Loucy (cell line): ENCODE data around the gene PSMA6.

ENCODE experiments used
- H2AFZ ChIP-seq: fragments of 200-600 bp; sonication (generic); 2 replicates; pipeline ENCODE4 v1.6.0; 2016; ENCODE audit warnings: antibody characterized with exemption, mild to moderate bottlenecking, low read length, moderate library complexity
- H3F3A ChIP-seq: fragments of 200-600 bp; 2 replicates; pipeline ENCODE4 v1.6.0; 2016; ENCODE audit warnings: antibody characterized with exemption, low read depth, mild to moderate bottlenecking
- H3K27me3 ChIP-seq: fragments of 200-600 bp; sonication (generic); 2 replicates; pipeline ENCODE4 v1.6.1; 2014; ENCODE audit warnings: low read length, mild to moderate bottlenecking; ENCODE audit not compliant: insufficient read depth, poor library complexity, severe bottlenecking
- H3K36me3 ChIP-seq: fragments of 200-600 bp; sonication (generic); 2 replicates; pipeline ENCODE4 v1.6.1; 2016; ENCODE audit warnings: low read length; ENCODE audit not compliant: insufficient read depth
- H3K4me1 ChIP-seq: fragments of 200-600 bp; sonication (generic); 2 replicates; pipeline ENCODE4 v1.5.1; 2014; ENCODE audit warnings: low read length, mild to moderate bottlenecking; ENCODE audit not compliant: insufficient read depth, poor library complexity, severe bottlenecking
- H3K4me2 ChIP-seq: fragments of 200-600 bp; sonication (generic); 2 replicates; pipeline ENCODE4 v1.6.0; 2014; ENCODE audit warnings: antibody characterized with exemption, low read length, low read depth, mild to moderate bottlenecking; ENCODE audit not compliant: poor library complexity, severe bottlenecking
- H3K4me3 ChIP-seq: fragments of 200-600 bp; sonication (generic); 2 replicates; pipeline ENCODE4 v1.5.1; 2014; ENCODE audit warnings: low read length, mild to moderate bottlenecking, mixed read lengths; ENCODE audit not compliant: poor library complexity, severe bottlenecking
- H3K79me2 ChIP-seq: fragments of 200-600 bp; sonication (generic); 2 replicates; pipeline ENCODE4 v1.6.1; 2014; ENCODE audit warnings: low read length; ENCODE audit not compliant: insufficient read depth
- H3K9ac ChIP-seq: fragments of 200-600 bp; sonication (generic); 2 replicates; pipeline ENCODE4 v1.6.0; 2014; ENCODE audit warnings: mild to moderate bottlenecking, low read depth, low read length, moderate library complexity; ENCODE audit not compliant: poor library complexity, severe bottlenecking
- H3K9me2 ChIP-seq: fragments of 200-600 bp; sonication (generic); replicated peaks from 2 replicates; pipeline ENCODE4 v1.6.1; 2016; ENCODE audit warnings: low read depth, low read length, mixed read lengths
- H3K9me3 ChIP-seq: fragments of 200-600 bp; sonication (generic); 2 replicates; pipeline ENCODE4 v1.6.1; 2014; ENCODE audit warnings: mild to moderate bottlenecking, antibody characterized with exemption, low read length, low read depth; ENCODE audit not compliant: insufficient read depth
- H4K20me1 ChIP-seq: fragments of 200-600 bp; sonication (generic); 2 replicates; pipeline ENCODE4 v1.6.0; 2014; ENCODE audit warnings: antibody characterized with exemption, low read length, mild to moderate bottlenecking; ENCODE audit not compliant: insufficient read depth, poor library complexity, severe bottlenecking
- CTCF ChIP-seq: fragments of 200-600 bp; sonication (generic); conservative IDR thresholded peaks from 2 replicates; pipeline ENCODE4 v1.5.1; 2014; ENCODE audit warnings: mild to moderate bottlenecking, antibody characterized with exemption, low read length
- EZH2phosphoT487 ChIP-seq: fragments of 200-600 bp; IDR thresholded peaks from 2 replicates; pipeline ENCODE4 v1.6.1; 2018; ENCODE audit warnings: antibody characterized with exemption, mild to moderate bottlenecking, moderate library complexity, borderline replicate concordance

Gene PSMA6

GRCh38 chr14:35336494-35337268 is 44.5 kb downstream of the PSMA6 start:
- H3K4me1 ChIP-seq, result peaks cover 32% of the 10 kb centered on the region
- H3K4me3 ChIP-seq, result no peak overlapping the region
- no peaks in the 10 kb centered on the region for H4K20me1 ChIP-seq
- TF ChIP-seq CTCF (no peak), EZH2phosphoT487 (no peak)
- no peaks in the 10 kb centered on the region for H3K79me2 ChIP-seq
- H3K9ac ChIP-seq, result no peak overlapping the region
- H3K4me2 ChIP-seq, result no peak overlapping the region
- H3F3A ChIP-seq, result no peaks in the 10 kb centered on the region
- H3K27me3 ChIP-seq, result no peaks in the 10 kb centered on the region
- no peaks in the 10 kb centered on the region for H3K9me2 ChIP-seq
- H3K36me3 ChIP-seq, result no peaks in the 10 kb centered on the region
- H2AFZ ChIP-seq, result no peak overlapping the region; the same call in 1 of the 2 replicates
- no peaks in the 10 kb centered on the region for H3K9me3 ChIP-seq

- no peak overlapping the region for H3K9ac ChIP-seq
- no peaks in the 10 kb centered on the region for H3F3A ChIP-seq
- no peaks in the 10 kb centered on the region for H3K9me2 ChIP-seq
- H3K36me3 ChIP-seq, result no peaks in the 10 kb centered on the region
- H3K79me2 ChIP-seq, result no peaks in the 10 kb centered on the region
- no peak overlapping the region; the same call in 1 of the 2 replicates for H2AFZ ChIP-seq
- H3K4me1 ChIP-seq, result peaks cover 32% of the 10 kb centered on the region
- no peak overlapping the region for H3K4me3 ChIP-seq
- H3K9me3 ChIP-seq, result no peaks in the 10 kb centered on the region
- H3K27me3 ChIP-seq, result no peaks in the 10 kb centered on the region
- TF ChIP-seq CTCF, result no peak
- TF ChIP-seq EZH2phosphoT487, result no peak
- no peaks in the 10 kb centered on the region for H4K20me1 ChIP-seq
- H3K4me2 ChIP-seq, result no peak overlapping the region
These were observed 45.4 kb downstream of the PSMA6 start for GRCh38 chr14:35337269-35338255.

GRCh38 chr14:35338731-35339405 is 46.7 kb downstream of the PSMA6 start:
- H3K4me2 ChIP-seq, result no peak overlapping the region
- H3K9me2 ChIP-seq, result no peaks in the 10 kb centered on the region
- no peak overlapping the region for H3K9ac ChIP-seq
- no peaks in the 10 kb centered on the region for H3K9me3 ChIP-seq
- H3F3A ChIP-seq, result no peaks in the 10 kb centered on the region
- H3K79me2 ChIP-seq, result no peaks in the 10 kb centered on the region
- H2AFZ ChIP-seq, result no peak overlapping the region
- H4K20me1 ChIP-seq, result no peaks in the 10 kb centered on the region
- no peak for TF ChIP-seq EZH2phosphoT487
- TF ChIP-seq CTCF, result no peak
- H3K27me3 ChIP-seq, result no peaks in the 10 kb centered on the region
- H3K36me3 ChIP-seq, result no peaks in the 10 kb centered on the region
- peaks cover 22% of the 10 kb centered on the region for H3K4me1 ChIP-seq
- H3K4me3 ChIP-seq, result no peak overlapping the region
